Measurements from ENCODE around the gene TBL3.

GRCh38 chr16:1949507-1949906 lies 22.3 kb upstream of the TBL3 start:
- TF ChIP-seq SNAI2 (CRISPR knock-in tag; IDR thresholded peaks at IDR 0.05) (no peak), ZNF565 (CRISPR knock-in tag; conservative IDR thresholded peaks at IDR 0.05; ENCODE audit: low read depth) (no peak), ZNF70 (CRISPR knock-in tag; IDR thresholded peaks at IDR 0.05) (no peak), TOX (CRISPR knock-in tag; IDR thresholded peaks at IDR 0.05; ENCODE audit: borderline replicate concordance) (no peak), ARNTL (CRISPR knock-in tag; IDR thresholded peaks at IDR 0.05; ENCODE audit: borderline replicate concordance, low read depth) (no peak)
- TF ChIP-seq, protein P1, sequence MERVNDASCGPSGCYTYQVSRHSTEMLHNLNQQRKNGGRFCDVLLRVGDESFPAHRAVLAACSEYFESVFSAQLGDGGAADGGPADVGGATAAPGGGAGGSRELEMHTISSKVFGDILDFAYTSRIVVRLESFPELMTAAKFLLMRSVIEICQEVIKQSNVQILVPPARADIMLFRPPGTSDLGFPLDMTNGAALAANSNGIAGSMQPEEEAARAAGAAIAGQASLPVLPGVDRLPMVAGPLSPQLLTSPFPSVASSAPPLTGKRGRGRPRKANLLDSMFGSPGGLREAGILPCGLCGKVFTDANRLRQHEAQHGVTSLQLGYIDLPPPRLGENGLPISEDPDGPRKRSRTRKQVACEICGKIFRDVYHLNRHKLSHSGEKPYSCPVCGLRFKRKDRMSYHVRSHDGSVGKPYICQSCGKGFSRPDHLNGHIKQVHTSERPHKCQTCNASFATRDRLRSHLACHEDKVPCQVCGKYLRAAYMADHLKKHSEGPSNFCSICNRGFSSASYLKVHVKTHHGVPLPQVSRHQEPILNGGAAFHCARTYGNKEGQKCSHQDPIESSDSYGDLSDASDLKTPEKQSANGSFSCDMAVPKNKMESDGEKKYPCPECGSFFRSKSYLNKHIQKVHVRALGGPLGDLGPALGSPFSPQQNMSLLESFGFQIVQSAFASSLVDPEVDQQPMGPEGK (CRISPR knock-in tag; IDR thresholded peaks at IDR 0.05; ENCODE audit: borderline replicate concordance): no peak

Data from SK-N-SH treated with all-trans-retinoic acid at 6 μM for 48 hours (cell line).